GM12878 (cell line): ENCODE results near the gene PDCD6IP. TPM values are rescaled to one million over a fixed set of nuclear protein-coding genes. Genes with fewer than 3 reads are reported as not detected.

ENCODE experiments used
- ATAC-seq: fragments of 200-7000 bp; cut with Tn5 transposase; 3 replicates; pipeline ENCODE4 v1.9.1; 2020; ENCODE audit warnings: mild to moderate bottlenecking, moderate library complexity
- BruUV-seq: library from RNA; stranded (reverse); fragments of 400-500 nt; replicated peaks from 2 replicates; lab custom pipeline; 2021; lab: Mats Ljungman, UMichigan
- CTCF ChIA-PET: fragments of 300-600 bp; sonication (Branson Sonifier 250); formaldehyde crosslinking; extraction: SDS; loops from one replicate; lab custom pipeline; 2021; ENCODE audit warnings: inconsistent platforms; lab: Yijun Ruan, JAX
- POLR2A ChIA-PET: fragments of 350-600 bp; formaldehyde crosslinking; extraction: SDS; loops from one replicate; lab custom pipeline; 2021; ENCODE audit warnings: inconsistent platforms; lab: Charles Lee
- RAD21 ChIA-PET: fragments of 300-600 bp; sonication (Branson Sonifier 250); formaldehyde crosslinking; loops from one replicate; lab custom pipeline; 2023; ENCODE audit warnings: antibody characterized with exemption; ENCODE audit not compliant: unreplicated experiment; lab: Charles Lee
- SMC1A ChIA-PET: fragments of 300-600 bp; sonication (Branson Sonifier 250); formaldehyde crosslinking; loops from one replicate; lab custom pipeline; 2023; ENCODE audit not compliant: unreplicated experiment, uncharacterized antibody; lab: Charles Lee
- DNase-seq: peaks from one replicate; pipeline ENCODE4 v3.0.0-alpha.2; 2011; ENCODE audit warnings: low read depth, low spot score
- FAIRE-seq: peaks from 3 replicates; lab custom pipeline; 2011; peaks lifted over from hg19 to GRCh38; lab: Jason Lieb, UNC
- H2AFZ ChIP-seq: 2 replicates; pipeline ENCODE4 v1.6.0; 2011; ENCODE audit warnings: low read depth, low read length, control low read depth; ENCODE audit not compliant: control insufficient read depth
- H3K27ac ChIP-seq: 2 replicates; pipeline ENCODE4 v1.5.1; 2011; ENCODE audit warnings: control low read depth; ENCODE audit not compliant: control insufficient read depth, insufficient read depth
- H3K27me3 ChIP-seq, 2 experiments: replicated peaks in 1 of 2; 2 replicates each; pipeline versions ENCODE4 v1.6.0 to v1.6.1; 2011; ENCODE audit warnings: low read length in 1 of 2; ENCODE audit not compliant: control insufficient read depth in 2 of 2, insufficient read depth in 2 of 2
- H3K36me3 ChIP-seq, 2 experiments: 2 replicates each; pipeline ENCODE4 v1.5.1; 2011; ENCODE audit warnings: low read length in 1 of 2; ENCODE audit not compliant: control insufficient read depth in 2 of 2, insufficient read depth in 2 of 2
- H3K4me1 ChIP-seq: 2 replicates; pipeline ENCODE4 v1.6.1; 2011; ENCODE audit warnings: mild to moderate bottlenecking, low read length, moderate library complexity, mixed read lengths; ENCODE audit not compliant: control insufficient read depth, insufficient read depth
- H3K4me2 ChIP-seq: 2 replicates; pipeline ENCODE4 v1.6.0; 2011; ENCODE audit warnings: control low read depth; ENCODE audit not compliant: control insufficient read depth, insufficient read depth
- H3K4me3 ChIP-seq: fragments of 200-600 bp; sonication (generic); 2 replicates; pipeline ENCODE4 v1.5.1; 2016
- H3K79me2 ChIP-seq: 2 replicates; pipeline ENCODE4 v1.6.0; 2011; ENCODE audit warnings: low read length; ENCODE audit not compliant: control insufficient read depth, insufficient read depth
- H3K9ac ChIP-seq: 2 replicates; pipeline ENCODE4 v1.8.0; 2011; ENCODE audit warnings: low read length, control low read depth, mixed read lengths; ENCODE audit not compliant: control insufficient read depth, insufficient read depth
- H3K9me3 ChIP-seq: replicated peaks from 3 replicates; pipeline ENCODE4 v1.5.1; 2011; ENCODE audit warnings: mild to moderate bottlenecking, low read length; ENCODE audit not compliant: control insufficient read depth, insufficient read depth
- H4K20me1 ChIP-seq: 2 replicates; pipeline ENCODE4 v1.6.0; 2011; ENCODE audit not compliant: control insufficient read depth, insufficient read depth
- ATF2 ChIP-seq: IDR thresholded peaks from 2 replicates; pipeline ENCODE4 v1.6.1; 2012; ENCODE audit warnings: low read length, inconsistent platforms
- EGR1 ChIP-seq, 2 experiments: IDR thresholded peaks; 1 replicate in 1 of 2; 2 replicates in 1 of 2; pipeline ENCODE4 v1.6.1; 2011 to 2012; ENCODE audit warnings: low read depth in 2 of 2, low read length in 2 of 2, borderline replicate concordance in 1 of 2, mild to moderate bottlenecking in 1 of 2, moderate library complexity in 1 of 2
- HDAC6 ChIP-seq: fragments of 200-600 bp; sonication (generic); IDR thresholded peaks from one replicate; pipeline ENCODE4 v1.8.0; 2017; ENCODE audit warnings: antibody characterized with exemption; ENCODE audit not compliant: unreplicated experiment
- MTA2 ChIP-seq: fragments of 450-650 bp; IDR thresholded peaks from 2 replicates; pipeline ENCODE4 v1.6.1; 2016; ENCODE audit warnings: low read depth, mild to moderate bottlenecking, moderate library complexity
- TCF7 ChIP-seq: IDR thresholded peaks from 2 replicates; pipeline ENCODE4 v1.6.1; 2014; ENCODE audit warnings: antibody characterized with exemption, borderline replicate concordance
- ZNF622 ChIP-seq: fragments of 450-650 bp; IDR thresholded peaks from 2 replicates; pipeline ENCODE4 v1.6.1; 2017; ENCODE audit warnings: mild to moderate bottlenecking, inconsistent platforms
- ZZZ3 ChIP-seq: IDR thresholded peaks from 2 replicates; pipeline ENCODE4 v1.6.1; 2011; ENCODE audit warnings: low read depth; ENCODE audit not compliant: control insufficient read depth, insufficient read length
- in situ Hi-C: fragments of 300-500 bp; cut with MboI; formaldehyde crosslinking; loops from 9 replicates; pipeline ENCODE4 v1.14.3; 2018; ENCODE audit warnings: mixed read lengths
- intact Hi-C: fragments of 100-400 bp; cut with micrococcal nuclease; formaldehyde crosslinking; loops from one replicate; pipeline ENCODE4 v1.14.2; 2022; ENCODE audit not compliant: unreplicated experiment
- polyA plus RNA-seq, 11 experiments: library from polyadenylated mRNA; depleted of rRNA in 4 of 11; unstranded in 6 of 11; stranded (reverse) in 5 of 11; fragments of >200 nt; fragmentation: Nextera tagmentation in 4 of 11; fragmentation: Illumina TruSeq in 1 of 11; extraction: Ambion mirVana in 4 of 11; extraction: Trizol in 1 of 11; gene quantifications; 1 replicate in 1 of 11; 2 replicates in 10 of 11; pipeline versions ENCODE4 v1.2.1 to v1.2.3, GENCODE V29; 2011 to 2016; ENCODE audit warnings: inconsistent platforms in 2 of 11, missing spikeins in 2 of 11, low read depth in 1 of 11
- total RNA-seq, 4 experiments: library from RNA; depleted of rRNA in 3 of 4; stranded (reverse); fragments of >200 nt in 3 of 4; fragmentation: Illumina TruSeq in 1 of 4; extraction: Trizol in 1 of 4; gene quantifications; 2 replicates each; pipeline versions ENCODE4 v1.2.1 to v1.2.3, GENCODE V29; 2013 to 2021
- TF ChIP-seq, protein P1 (sequence below): fragments of 450-650 bp; IDR thresholded peaks from 2 replicates; pipeline ENCODE4 v1.6.1; 2016; ENCODE audit warnings: mild to moderate bottlenecking, moderate library complexity, borderline replicate concordance
- TF ChIP-seq, protein P2 (sequence below): fragments of 450-650 bp; IDR thresholded peaks from 2 replicates; pipeline ENCODE4 v1.6.1; 2017; ENCODE audit warnings: mild to moderate bottlenecking, moderate library complexity
- TF ChIP-seq, protein P3 (sequence below): IDR thresholded peaks from 2 replicates; pipeline ENCODE4 v1.6.1; 2012; ENCODE audit warnings: mild to moderate bottlenecking, low read depth, low read length

The PDCD6IP gene
- total and polyA plus RNA-seq, 10 of the 15 experiments (the other 5 are each of a cell fraction or from before 2014, with no cell fraction given) = 16.0 to 169 (median 81.2) TPM

GRCh38 chr3:33898901-33899300 lies 100.5 kb downstream of the PDCD6IP start (continued):
- TF ChIP-seq, protein P1, sequence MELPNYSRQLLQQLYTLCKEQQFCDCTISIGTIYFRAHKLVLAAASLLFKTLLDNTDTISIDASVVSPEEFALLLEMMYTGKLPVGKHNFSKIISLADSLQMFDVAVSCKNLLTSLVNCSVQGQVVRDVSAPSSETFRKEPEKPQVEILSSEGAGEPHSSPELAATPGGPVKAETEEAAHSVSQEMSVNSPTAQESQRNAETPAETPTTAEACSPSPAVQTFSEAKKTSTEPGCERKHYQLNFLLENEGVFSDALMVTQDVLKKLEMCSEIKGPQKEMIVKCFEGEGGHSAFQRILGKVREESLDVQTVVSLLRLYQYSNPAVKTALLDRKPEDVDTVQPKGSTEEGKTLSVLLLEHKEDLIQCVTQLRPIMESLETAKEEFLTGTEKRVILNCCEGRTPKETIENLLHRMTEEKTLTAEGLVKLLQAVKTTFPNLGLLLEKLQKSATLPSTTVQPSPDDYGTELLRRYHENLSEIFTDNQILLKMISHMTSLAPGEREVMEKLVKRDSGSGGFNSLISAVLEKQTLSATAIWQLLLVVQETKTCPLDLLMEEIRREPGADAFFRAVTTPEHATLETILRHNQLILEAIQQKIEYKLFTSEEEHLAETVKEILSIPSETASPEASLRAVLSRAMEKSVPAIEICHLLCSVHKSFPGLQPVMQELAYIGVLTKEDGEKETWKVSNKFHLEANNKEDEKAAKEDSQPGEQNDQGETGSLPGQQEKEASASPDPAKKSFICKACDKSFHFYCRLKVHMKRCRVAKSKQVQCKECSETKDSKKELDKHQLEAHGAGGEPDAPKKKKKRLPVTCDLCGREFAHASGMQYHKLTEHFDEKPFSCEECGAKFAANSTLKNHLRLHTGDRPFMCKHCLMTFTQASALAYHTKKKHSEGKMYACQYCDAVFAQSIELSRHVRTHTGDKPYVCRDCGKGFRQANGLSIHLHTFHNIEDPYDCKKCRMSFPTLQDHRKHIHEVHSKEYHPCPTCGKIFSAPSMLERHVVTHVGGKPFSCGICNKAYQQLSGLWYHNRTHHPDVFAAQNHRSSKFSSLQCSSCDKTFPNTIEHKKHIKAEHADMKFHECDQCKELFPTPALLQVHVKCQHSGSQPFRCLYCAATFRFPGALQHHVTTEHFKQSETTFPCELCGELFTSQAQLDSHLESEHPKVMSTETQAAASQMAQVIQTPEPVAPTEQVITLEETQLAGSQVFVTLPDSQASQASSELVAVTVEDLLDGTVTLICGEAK = no peak
- no peak for TF ChIP-seq MTA2

DNA sequence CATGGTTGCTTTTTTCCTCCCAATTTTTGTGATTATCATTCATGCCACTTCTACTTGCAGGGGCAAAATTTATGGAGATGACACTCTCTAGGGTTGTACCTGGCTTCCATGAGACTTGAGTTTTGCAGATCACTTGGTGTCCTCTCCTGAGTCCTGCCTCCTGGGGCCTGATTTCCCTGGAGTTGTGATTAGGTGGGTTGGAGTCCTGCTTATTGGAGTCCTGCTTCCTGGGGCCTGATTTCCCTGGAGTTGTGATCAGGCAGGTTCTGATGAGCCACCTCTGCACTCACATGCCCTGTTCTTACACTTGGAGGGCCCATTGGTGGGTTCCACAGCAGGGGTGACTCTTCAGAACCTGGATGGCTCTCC lies 102.0 kb downstream of the PDCD6IP start:
- H3K79me2 ChIP-seq = no peaks in the 10 kb centered on the region
- DNase-seq = no peak
- ChIA-PET SMC1A (no interaction called here), CTCF (no interaction called here), RAD21 (no interaction called here), POLR2A (no interaction called here)
- in situ Hi-C loops (no loop called here), intact Hi-C loops (no loop called here)
- H3K9ac ChIP-seq = no peak overlapping the region
- H3K36me3 ChIP-seq = no peaks in the 10 kb centered on the region
- no peaks in the 10 kb centered on the region for H4K20me1 ChIP-seq
- H3K4me3 ChIP-seq = no peak overlapping the region
- no peaks in the 10 kb centered on the region for H3K27me3 ChIP-seq
- no peak overlapping the region for H3K27ac ChIP-seq
- no peak overlapping the region for H3K4me2 ChIP-seq
- no peak for ATAC-seq
- no peak overlapping the region for H2AFZ ChIP-seq
- H3K9me3 ChIP-seq = no peaks in the 10 kb centered on the region
- BruUV-seq = no TSS peak
- no peaks in the 10 kb centered on the region for H3K4me1 ChIP-seq
- no peak for FAIRE-seq
- TF ChIP-seq, protein P2, sequence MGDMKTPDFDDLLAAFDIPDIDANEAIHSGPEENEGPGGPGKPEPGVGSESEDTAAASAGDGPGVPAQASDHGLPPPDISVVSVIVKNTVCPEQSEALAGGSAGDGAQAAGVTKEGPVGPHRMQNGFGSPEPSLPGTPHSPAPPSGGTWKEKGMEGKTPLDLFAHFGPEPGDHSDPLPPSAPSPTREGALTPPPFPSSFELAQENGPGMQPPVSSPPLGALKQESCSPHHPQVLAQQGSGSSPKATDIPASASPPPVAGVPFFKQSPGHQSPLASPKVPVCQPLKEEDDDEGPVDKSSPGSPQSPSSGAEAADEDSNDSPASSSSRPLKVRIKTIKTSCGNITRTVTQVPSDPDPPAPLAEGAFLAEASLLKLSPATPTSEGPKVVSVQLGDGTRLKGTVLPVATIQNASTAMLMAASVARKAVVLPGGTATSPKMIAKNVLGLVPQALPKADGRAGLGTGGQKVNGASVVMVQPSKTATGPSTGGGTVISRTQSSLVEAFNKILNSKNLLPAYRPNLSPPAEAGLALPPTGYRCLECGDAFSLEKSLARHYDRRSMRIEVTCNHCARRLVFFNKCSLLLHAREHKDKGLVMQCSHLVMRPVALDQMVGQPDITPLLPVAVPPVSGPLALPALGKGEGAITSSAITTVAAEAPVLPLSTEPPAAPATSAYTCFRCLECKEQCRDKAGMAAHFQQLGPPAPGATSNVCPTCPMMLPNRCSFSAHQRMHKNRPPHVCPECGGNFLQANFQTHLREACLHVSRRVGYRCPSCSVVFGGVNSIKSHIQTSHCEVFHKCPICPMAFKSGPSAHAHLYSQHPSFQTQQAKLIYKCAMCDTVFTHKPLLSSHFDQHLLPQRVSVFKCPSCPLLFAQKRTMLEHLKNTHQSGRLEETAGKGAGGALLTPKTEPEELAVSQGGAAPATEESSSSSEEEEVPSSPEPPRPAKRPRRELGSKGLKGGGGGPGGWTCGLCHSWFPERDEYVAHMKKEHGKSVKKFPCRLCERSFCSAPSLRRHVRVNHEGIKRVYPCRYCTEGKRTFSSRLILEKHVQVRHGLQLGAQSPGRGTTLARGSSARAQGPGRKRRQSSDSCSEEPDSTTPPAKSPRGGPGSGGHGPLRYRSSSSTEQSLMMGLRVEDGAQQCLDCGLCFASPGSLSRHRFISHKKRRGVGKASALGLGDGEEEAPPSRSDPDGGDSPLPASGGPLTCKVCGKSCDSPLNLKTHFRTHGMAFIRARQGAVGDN = no peak
- TF ChIP-seq, protein P3, sequence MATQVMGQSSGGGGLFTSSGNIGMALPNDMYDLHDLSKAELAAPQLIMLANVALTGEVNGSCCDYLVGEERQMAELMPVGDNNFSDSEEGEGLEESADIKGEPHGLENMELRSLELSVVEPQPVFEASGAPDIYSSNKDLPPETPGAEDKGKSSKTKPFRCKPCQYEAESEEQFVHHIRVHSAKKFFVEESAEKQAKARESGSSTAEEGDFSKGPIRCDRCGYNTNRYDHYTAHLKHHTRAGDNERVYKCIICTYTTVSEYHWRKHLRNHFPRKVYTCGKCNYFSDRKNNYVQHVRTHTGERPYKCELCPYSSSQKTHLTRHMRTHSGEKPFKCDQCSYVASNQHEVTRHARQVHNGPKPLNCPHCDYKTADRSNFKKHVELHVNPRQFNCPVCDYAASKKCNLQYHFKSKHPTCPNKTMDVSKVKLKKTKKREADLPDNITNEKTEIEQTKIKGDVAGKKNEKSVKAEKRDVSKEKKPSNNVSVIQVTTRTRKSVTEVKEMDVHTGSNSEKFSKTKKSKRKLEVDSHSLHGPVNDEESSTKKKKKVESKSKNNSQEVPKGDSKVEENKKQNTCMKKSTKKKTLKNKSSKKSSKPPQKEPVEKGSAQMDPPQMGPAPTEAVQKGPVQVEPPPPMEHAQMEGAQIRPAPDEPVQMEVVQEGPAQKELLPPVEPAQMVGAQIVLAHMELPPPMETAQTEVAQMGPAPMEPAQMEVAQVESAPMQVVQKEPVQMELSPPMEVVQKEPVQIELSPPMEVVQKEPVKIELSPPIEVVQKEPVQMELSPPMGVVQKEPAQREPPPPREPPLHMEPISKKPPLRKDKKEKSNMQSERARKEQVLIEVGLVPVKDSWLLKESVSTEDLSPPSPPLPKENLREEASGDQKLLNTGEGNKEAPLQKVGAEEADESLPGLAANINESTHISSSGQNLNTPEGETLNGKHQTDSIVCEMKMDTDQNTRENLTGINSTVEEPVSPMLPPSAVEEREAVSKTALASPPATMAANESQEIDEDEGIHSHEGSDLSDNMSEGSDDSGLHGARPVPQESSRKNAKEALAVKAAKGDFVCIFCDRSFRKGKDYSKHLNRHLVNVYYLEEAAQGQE = no peak
- TF ChIP-seq ZNF622 (no peak), EGR1 (IDR thresholded peaks at IDR 0.05; ENCODE audit: borderline replicate concordance in 1 of 2, low read depth in 2 of 2, low read length in 2 of 2) (no peak), HDAC6 (no peak), ZZZ3 (no peak), TCF7 (no peak), ATF2 (no peak)
